ENCODE measurements around the gene STK17B.
"Not testable (repeated sequence)": the region's sequence is repeated elsewhere in the genome, so short reads cannot be mapped to it uniquely, and the experiment has no call there.

The STK17B gene

GRCh38 chr2:196191541-196191940 is 20.2 kb upstream of the STK17B start:
- H3K4me2 ChIP-seq: no peak overlapping the region

DNA sequence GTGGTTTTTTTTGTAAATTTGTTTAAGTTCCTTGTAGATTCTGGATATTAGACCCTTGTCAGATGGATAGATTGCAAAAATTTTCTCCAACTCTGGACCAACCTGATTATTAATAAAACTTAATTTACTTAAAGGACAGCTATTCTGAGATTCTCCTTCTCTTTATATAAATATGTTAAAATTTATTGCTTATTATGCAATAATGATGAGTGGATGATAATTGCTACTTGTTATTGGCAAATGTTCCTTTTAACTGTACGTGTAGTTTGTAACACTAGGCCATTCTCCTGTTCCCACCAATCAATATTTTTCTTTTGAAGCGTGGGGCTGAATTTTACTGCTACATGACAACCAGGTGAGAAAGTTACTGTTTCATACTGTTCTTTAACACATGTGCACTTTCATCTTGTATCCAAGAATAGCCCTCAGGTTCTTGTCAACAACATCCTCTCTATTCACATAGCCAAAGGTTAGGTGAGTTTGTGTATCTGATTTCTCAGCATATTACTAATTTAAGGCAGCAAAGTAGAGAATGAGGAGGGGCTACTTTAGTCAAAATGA is 16.6 kb upstream of the STK17B start:
- Histone ChIP-seq H3K9ac (no peak overlapping the region), H3K27ac (no peak overlapping the region), H3K4me2 (no peak overlapping the region; the same call in 1 of the 2 replicates), H2AFZ (ENCODE audit: low read depth) (no peak overlapping the region), H3K79me2 (ENCODE audit: insufficient read depth, low read depth) (no peaks in the 10 kb centered on the region), H4K20me1 (ENCODE audit: insufficient read depth) (no peaks in the 10 kb centered on the region), H3K4me1 (ENCODE audit: low read depth, poor library complexity, severe bottlenecking) (peaks cover 49% of the 10 kb centered on the region), H3K36me3 (ENCODE audit: insufficient read depth) (no peaks in the 10 kb centered on the region), H3K4me3 (IDR thresholded peaks at IDR 0.05; ENCODE audit: insufficient read depth, low read depth, low read length) (no peak overlapping the region), H3K27me3 (ENCODE audit: insufficient read depth, low read depth) (no peaks in the 10 kb centered on the region)
- no peak for TF ChIP-seq CTCF (conservative IDR thresholded peaks at IDR 0.05; ENCODE audit: low read depth, low read length)

More at GRCh38 chr2:196191541-196191940, 20.2 kb upstream of the STK17B start:
- Histone ChIP-seq H2AFZ (ENCODE audit: low read depth) (no peak overlapping the region), H3K9ac (no peak overlapping the region), H3K79me2 (ENCODE audit: insufficient read depth, low read depth) (no peaks in the 10 kb centered on the region), H3K4me1 (ENCODE audit: low read depth, poor library complexity, severe bottlenecking) (peaks cover 26% of the 10 kb centered on the region), H4K20me1 (ENCODE audit: insufficient read depth) (no peaks in the 10 kb centered on the region; the same call in 1 of the 2 replicates), H3K27me3 (ENCODE audit: insufficient read depth, low read depth) (no peaks in the 10 kb centered on the region), H3K36me3 (ENCODE audit: insufficient read depth) (no peaks in the 10 kb centered on the region), H3K27ac (no peak overlapping the region), H3K4me3 (IDR thresholded peaks at IDR 0.05; ENCODE audit: insufficient read depth, low read depth, low read length) (no peak overlapping the region)
- no peak for TF ChIP-seq CTCF (conservative IDR thresholded peaks at IDR 0.05; ENCODE audit: low read depth, low read length)

DNA sequence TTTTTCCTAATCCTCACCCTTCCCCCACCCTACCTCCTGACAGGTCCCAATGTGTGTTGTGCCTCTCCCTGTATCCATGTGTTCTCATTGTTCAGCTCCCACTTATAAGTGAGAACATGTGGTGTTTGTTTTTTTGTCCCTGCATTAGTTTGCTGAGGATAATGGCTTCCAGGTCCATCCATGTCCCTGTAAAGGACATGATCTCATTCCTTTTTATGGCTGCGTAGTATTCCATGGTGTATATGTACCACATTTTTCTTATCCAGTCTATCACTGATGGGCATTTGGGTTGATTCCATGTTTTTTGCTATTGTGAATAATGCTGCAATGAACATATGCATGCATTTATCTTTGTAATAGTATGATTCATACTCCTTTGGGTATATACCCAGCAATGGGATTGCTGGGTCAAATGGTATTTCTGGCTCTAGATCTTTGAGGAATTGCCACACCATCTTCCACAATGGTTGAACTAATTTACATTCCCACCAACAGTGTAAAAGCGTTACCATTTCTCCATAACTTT is 15.9 kb upstream of the STK17B start:
- not testable (repeated sequence) for H3K36me3 ChIP-seq (ENCODE audit: insufficient read depth); H2AFZ ChIP-seq (ENCODE audit: low read depth); H3K4me3 ChIP-seq (IDR thresholded peaks at IDR 0.05; ENCODE audit: insufficient read depth, low read depth, low read length); H3K27ac ChIP-seq; H3K9ac ChIP-seq; H3K79me2 ChIP-seq (ENCODE audit: insufficient read depth, low read depth); H4K20me1 ChIP-seq (ENCODE audit: insufficient read depth); H3K27me3 ChIP-seq (ENCODE audit: insufficient read depth, low read depth); H3K4me2 ChIP-seq
- peaks cover 57% of the 10 kb centered on the region for H3K4me1 ChIP-seq (ENCODE audit: low read depth, poor library complexity, severe bottlenecking)

DNA sequence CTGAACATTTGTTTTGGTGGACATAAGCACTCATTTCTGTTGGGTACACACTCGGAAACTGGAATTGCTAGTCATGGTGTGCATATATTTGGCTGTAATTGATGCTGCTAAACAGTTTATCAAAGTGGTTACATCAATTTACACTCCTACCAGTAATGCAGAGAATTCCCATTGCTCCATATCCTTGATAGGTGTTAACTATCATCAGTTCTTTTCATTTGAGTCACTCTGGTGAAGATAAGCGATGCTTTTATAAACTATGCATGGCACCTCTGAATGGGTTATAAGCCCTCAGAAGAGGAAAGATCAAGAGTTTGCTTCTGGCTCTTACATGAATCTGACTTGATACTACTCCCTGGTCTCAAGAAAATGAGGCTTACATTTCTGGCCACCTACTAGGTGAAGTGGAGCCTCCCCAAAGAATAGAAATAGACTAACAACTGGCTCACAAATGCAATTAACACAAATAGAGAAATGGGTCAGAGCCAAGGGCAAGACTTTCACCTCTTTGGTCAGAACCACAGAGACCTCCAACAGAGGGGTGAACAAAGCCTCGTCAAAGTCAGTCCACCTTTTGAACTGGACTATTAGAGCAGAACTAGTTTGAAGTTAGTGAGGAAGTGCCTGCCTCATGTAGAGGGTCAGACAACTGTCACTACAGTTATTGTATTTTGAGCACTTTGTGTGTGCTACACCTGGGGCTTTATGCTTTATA is 15.0 kb upstream of the STK17B start:
- Histone ChIP-seq H4K20me1 (ENCODE audit: insufficient read depth) (no peaks in the 10 kb centered on the region), H3K4me1 (ENCODE audit: low read depth, poor library complexity, severe bottlenecking) (peaks cover 65% of the 10 kb centered on the region), H3K27me3 (ENCODE audit: insufficient read depth, low read depth) (no peaks in the 10 kb centered on the region), H3K79me2 (ENCODE audit: insufficient read depth, low read depth) (no peaks in the 10 kb centered on the region), H2AFZ (ENCODE audit: low read depth) (no peak overlapping the region), H3K4me2 (no peak overlapping the region), H3K27ac (no peak overlapping the region), H3K4me3 (IDR thresholded peaks at IDR 0.05; ENCODE audit: insufficient read depth, low read depth, low read length) (no peak overlapping the region), H3K36me3 (ENCODE audit: insufficient read depth) (no peaks in the 10 kb centered on the region), H3K9ac (no peak overlapping the region)
- TF ChIP-seq CTCF (conservative IDR thresholded peaks at IDR 0.05; ENCODE audit: low read depth, low read length): no peak

DNA sequence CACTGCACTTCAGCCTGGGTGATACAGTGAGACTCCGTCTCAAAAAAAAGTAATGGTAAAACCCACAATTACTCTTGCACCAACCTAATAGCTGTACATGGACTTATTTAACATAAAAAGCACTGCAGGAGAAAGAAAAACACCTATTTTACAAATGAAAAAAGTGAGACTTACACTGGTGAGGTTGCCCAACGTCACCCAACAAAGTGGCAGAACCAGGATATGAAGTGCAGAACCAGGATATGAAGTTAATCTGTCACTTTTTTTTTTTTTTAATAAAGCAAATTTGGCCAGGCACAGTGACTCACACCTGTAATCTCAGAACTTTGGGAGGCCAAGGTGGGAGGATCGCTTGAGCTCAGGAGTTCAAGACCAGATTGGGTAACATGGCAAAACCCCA is 13.5 kb upstream of the STK17B start:
- no peak overlapping the region for H3K4me3 ChIP-seq (IDR thresholded peaks at IDR 0.05; ENCODE audit: insufficient read depth, low read depth, low read length)
- no peaks in the 10 kb centered on the region for H4K20me1 ChIP-seq (ENCODE audit: insufficient read depth)
- H2AFZ ChIP-seq (ENCODE audit: low read depth): no peak overlapping the region
- no peaks in the 10 kb centered on the region for H3K36me3 ChIP-seq (ENCODE audit: insufficient read depth)
- H3K9ac ChIP-seq: no peak overlapping the region
- H3K27me3 ChIP-seq (ENCODE audit: insufficient read depth, low read depth): no peaks in the 10 kb centered on the region
- no peak overlapping the region for H3K4me2 ChIP-seq
- H3K4me1 ChIP-seq (ENCODE audit: low read depth, poor library complexity, severe bottlenecking): peaks cover 80% of the 10 kb centered on the region
- no peak for TF ChIP-seq CTCF (conservative IDR thresholded peaks at IDR 0.05; ENCODE audit: low read depth, low read length)
- no peak overlapping the region for H3K27ac ChIP-seq
- H3K79me2 ChIP-seq (ENCODE audit: insufficient read depth, low read depth): no peaks in the 10 kb centered on the region
